Activated CD4-positive, alpha-beta T cell treated with anti-CD3 and anti-CD28 coated beads, Interleukin-2, amount 10 ng/mL, durations not matched to agents 24 days and 14 days (primary cell): ENCODE measurements around the gene PTPRN2. TPM values are rescaled to one million over a fixed set of nuclear protein-coding genes. Genes with fewer than 3 reads are reported as not detected.
A peak's percentile ranks its signal among the peaks of the same experiment; 100 is the strongest.
"Not testable (repeated sequence)": the region's sequence is repeated elsewhere in the genome, so short reads cannot be mapped to it uniquely, and the experiment has no call there.

ENCODE experiments used
- DNase-seq: peaks from one replicate; pipeline ENCODE4 v3.0.0; 2022
- H3K27ac Mint-ChIP-seq: one replicate; pipeline ENCODE4 v1.8.0; 2022; ENCODE audit warnings: mild to moderate bottlenecking, mixed read lengths
- H3K27me3 Mint-ChIP-seq: one replicate; pipeline ENCODE4 v1.8.0; 2022; ENCODE audit warnings: mixed read lengths
- H3K36me3 Mint-ChIP-seq: one replicate; pipeline ENCODE4 v1.8.0; 2022; ENCODE audit warnings: low read depth, mild to moderate bottlenecking, mixed read lengths
- H3K4me1 Mint-ChIP-seq: one replicate; pipeline ENCODE4 v1.8.0; 2021; ENCODE audit warnings: mixed read lengths
- H3K4me3 Mint-ChIP-seq: one replicate; pipeline ENCODE4 v1.8.0; 2022; ENCODE audit warnings: mild to moderate bottlenecking, moderate library complexity, mixed read lengths
- H3K9me3 Mint-ChIP-seq: one replicate; pipeline ENCODE4 v1.8.0; 2021; ENCODE audit warnings: mixed read lengths
- intact Hi-C: fragments of 100-400 bp; cut with micrococcal nuclease; formaldehyde crosslinking; loops from one replicate; pipeline ENCODE4 v1.15.1; 2023
- total RNA-seq: library from RNA; stranded (reverse); gene quantifications from 2 replicates; pipeline ENCODE4 v1.2.3, GENCODE V29; 2022

Gene PTPRN2
- total RNA-seq, 1 donor from 2014 or later, result 0.33 TPM

GRCh38 chr7:157925383-157925875 lies 662.2 kb downstream of the PTPRN2 start:
- no peak for DNase-seq
- no peak overlapping the region for H3K27ac Mint-ChIP-seq
- peaks cover 3% of the 10 kb centered on the region for H3K4me1 Mint-ChIP-seq
- no peaks in the 10 kb centered on the region for H3K36me3 Mint-ChIP-seq
- H3K27me3 Mint-ChIP-seq, result no peaks in the 10 kb centered on the region
- H3K4me3 Mint-ChIP-seq, result no peak overlapping the region
- H3K9me3 Mint-ChIP-seq, result peaks cover 3% of the 10 kb centered on the region
- intact Hi-C loops, result no loop called here

GRCh38 chr7:157923903-157924630 lies 663.6 kb downstream of the PTPRN2 start:
- H3K9me3 Mint-ChIP-seq, result no peaks in the 10 kb centered on the region
- DNase-seq, result no peak
- H3K27ac Mint-ChIP-seq, result no peak overlapping the region
- H3K4me1 Mint-ChIP-seq, result peaks cover 3% of the 10 kb centered on the region
- no peaks in the 10 kb centered on the region for H3K27me3 Mint-ChIP-seq
- no peak overlapping the region for H3K4me3 Mint-ChIP-seq
- no peaks in the 10 kb centered on the region for H3K36me3 Mint-ChIP-seq
- intact Hi-C loops, result no loop called here

- no peaks in the 10 kb centered on the region for H3K36me3 Mint-ChIP-seq
- no peaks in the 10 kb centered on the region for H3K9me3 Mint-ChIP-seq
- H3K4me1 Mint-ChIP-seq, result peaks cover 3% of the 10 kb centered on the region
- intact Hi-C loops, result no loop called here
- no peak overlapping the region for H3K27ac Mint-ChIP-seq
- no peak overlapping the region for H3K4me3 Mint-ChIP-seq
- no peak for DNase-seq
- no peaks in the 10 kb centered on the region for H3K27me3 Mint-ChIP-seq
These were observed 665.0 kb downstream of the PTPRN2 start for GRCh38 chr7:157922576-157922975.

- DNase-seq, result no peak
- Mint-ChIP-seq H3K27me3 (no peaks in the 10 kb centered on the region), H3K4me1 (no peaks in the 10 kb centered on the region), H3K27ac (no peak overlapping the region), H3K4me3 (no peak overlapping the region), H3K36me3 (no peaks in the 10 kb centered on the region), H3K9me3 (no peaks in the 10 kb centered on the region)
- intact Hi-C loops, result no loop called here
These were observed 669.1 kb downstream of the PTPRN2 start for GRCh38 chr7:157918326-157919080.

- DNase-seq, result no peak
- Mint-ChIP-seq H3K9me3 (no peaks in the 10 kb centered on the region), H3K4me3 (no peak overlapping the region), H3K4me1 (no peaks in the 10 kb centered on the region), H3K36me3 (no peaks in the 10 kb centered on the region), H3K27me3 (no peaks in the 10 kb centered on the region), H3K27ac (no peak overlapping the region)
- intact Hi-C loops, result no loop called here
These were observed 670.5 kb downstream of the PTPRN2 start for GRCh38 chr7:157916946-157917640.

GRCh38 chr7:157910446-157910845 lies 677.2 kb downstream of the PTPRN2 start:
- no peaks in the 10 kb centered on the region for H3K36me3 Mint-ChIP-seq
- no peak for DNase-seq
- intact Hi-C loops, result no loop called here
- H3K4me1 Mint-ChIP-seq, result no peaks in the 10 kb centered on the region
- H3K4me3 Mint-ChIP-seq, result no peak overlapping the region
- no peaks in the 10 kb centered on the region for H3K27me3 Mint-ChIP-seq
- H3K9me3 Mint-ChIP-seq, result no peaks in the 10 kb centered on the region
- no peak overlapping the region for H3K27ac Mint-ChIP-seq

- H3K4me1 Mint-ChIP-seq, H3K4me3 Mint-ChIP-seq, H3K27ac Mint-ChIP-seq, intact Hi-C loops, H3K9me3 Mint-ChIP-seq, H3K36me3 Mint-ChIP-seq, H3K27me3 Mint-ChIP-seq, DNase-seq: not testable (repeated sequence)
These were observed 677.6 kb downstream of the PTPRN2 start for GRCh38 chr7:157910045-157910444.

- no peaks in the 10 kb centered on the region for H3K9me3 Mint-ChIP-seq
- intact Hi-C loops, result no loop called here
- no peaks in the 10 kb centered on the region for H3K4me1 Mint-ChIP-seq
- no peaks in the 10 kb centered on the region for H3K27me3 Mint-ChIP-seq
- H3K27ac Mint-ChIP-seq, result no peak overlapping the region
- DNase-seq, result no peak
- no peak overlapping the region for H3K4me3 Mint-ChIP-seq
- H3K36me3 Mint-ChIP-seq, result no peaks in the 10 kb centered on the region
These were observed 678.3 kb downstream of the PTPRN2 start for GRCh38 chr7:157909370-157909769.

GRCh38 chr7:157908006-157908782 lies 679.4 kb downstream of the PTPRN2 start:
- no peaks in the 10 kb centered on the region for H3K27me3 Mint-ChIP-seq
- H3K4me3 Mint-ChIP-seq, result no peak overlapping the region
- H3K27ac Mint-ChIP-seq, result peak overlapping the region; percentile 19
- no peaks in the 10 kb centered on the region for H3K9me3 Mint-ChIP-seq
- no peaks in the 10 kb centered on the region for H3K4me1 Mint-ChIP-seq
- intact Hi-C loops, result no loop called here
- H3K36me3 Mint-ChIP-seq, result no peaks in the 10 kb centered on the region
- DNase-seq, result no peak

GRCh38 chr7:157907091-157907490 lies 680.5 kb downstream of the PTPRN2 start:
- H3K9me3 Mint-ChIP-seq, result no peaks in the 10 kb centered on the region
- intact Hi-C loops, result no loop called here
- H3K4me1 Mint-ChIP-seq, result no peaks in the 10 kb centered on the region

GRCh38 chr7:157906583-157906982 lies 681.0 kb downstream of the PTPRN2 start:
- H3K27ac Mint-ChIP-seq, result no peak overlapping the region
- intact Hi-C loops, result no loop called here
- no peaks in the 10 kb centered on the region for H3K4me1 Mint-ChIP-seq
- no peak for DNase-seq
- H3K9me3 Mint-ChIP-seq, result no peaks in the 10 kb centered on the region
- no peak overlapping the region for H3K4me3 Mint-ChIP-seq
- H3K36me3 Mint-ChIP-seq, result no peaks in the 10 kb centered on the region
- no peaks in the 10 kb centered on the region for H3K27me3 Mint-ChIP-seq

More at GRCh38 chr7:157907091-157907490, 680.5 kb downstream of the PTPRN2 start:
- DNase-seq, result no peak
- Mint-ChIP-seq H3K4me3 (no peak overlapping the region), H3K27ac (no peak overlapping the region), H3K27me3 (no peaks in the 10 kb centered on the region), H3K36me3 (no peaks in the 10 kb centered on the region)

GRCh38 chr7:157905651-157906461 lies 681.8 kb downstream of the PTPRN2 start:
- Mint-ChIP-seq H3K4me1 (no peaks in the 10 kb centered on the region), H3K36me3 (no peaks in the 10 kb centered on the region), H3K9me3 (no peaks in the 10 kb centered on the region), H3K27ac (no peak overlapping the region), H3K4me3 (no peak overlapping the region), H3K27me3 (no peaks in the 10 kb centered on the region)
- intact Hi-C loops, result no loop called here
- no peak for DNase-seq
